GM12864 (cell line): Measurements from ENCODE around the gene TLDC2.

Source experiments
- DNase-seq: peaks from one replicate; pipeline ENCODE4 v3.0.0-alpha.2; 2011; ENCODE audit warnings: low read depth
- H3K4me3 ChIP-seq: 2 replicates; pipeline ENCODE4 v1.5.1; 2011; ENCODE audit warnings: mild to moderate bottlenecking, low read depth, low read length, control low read depth
- TF ChIP-seq, protein P1 (sequence below): IDR thresholded peaks from 2 replicates; pipeline ENCODE4 v1.5.1; 2011; ENCODE audit warnings: low read depth, mild to moderate bottlenecking, moderate library complexity, low read length, control low read depth, inconsistent platforms; ENCODE audit errors: missing control alignments

Gene TLDC2

DNA sequence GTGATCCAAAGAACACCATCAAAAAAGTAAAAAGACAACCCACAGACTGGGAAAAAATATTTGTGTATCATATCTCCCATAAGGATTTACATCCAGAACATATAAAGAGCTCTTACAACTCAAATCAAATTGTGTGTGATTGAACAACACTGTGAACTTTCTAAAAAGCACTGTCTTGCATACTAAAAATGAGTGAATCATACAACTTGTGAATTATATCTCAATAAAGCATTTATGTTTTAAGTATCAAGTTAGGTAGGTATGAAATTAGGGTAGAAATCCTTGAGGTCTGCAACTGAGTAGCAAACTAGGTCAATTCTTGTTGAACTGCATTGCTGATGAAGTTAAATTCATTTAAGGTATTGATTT lies 61.4 kb downstream of the TLDC2 start:
- DNase-seq = no peak
- TF ChIP-seq, protein P1, sequence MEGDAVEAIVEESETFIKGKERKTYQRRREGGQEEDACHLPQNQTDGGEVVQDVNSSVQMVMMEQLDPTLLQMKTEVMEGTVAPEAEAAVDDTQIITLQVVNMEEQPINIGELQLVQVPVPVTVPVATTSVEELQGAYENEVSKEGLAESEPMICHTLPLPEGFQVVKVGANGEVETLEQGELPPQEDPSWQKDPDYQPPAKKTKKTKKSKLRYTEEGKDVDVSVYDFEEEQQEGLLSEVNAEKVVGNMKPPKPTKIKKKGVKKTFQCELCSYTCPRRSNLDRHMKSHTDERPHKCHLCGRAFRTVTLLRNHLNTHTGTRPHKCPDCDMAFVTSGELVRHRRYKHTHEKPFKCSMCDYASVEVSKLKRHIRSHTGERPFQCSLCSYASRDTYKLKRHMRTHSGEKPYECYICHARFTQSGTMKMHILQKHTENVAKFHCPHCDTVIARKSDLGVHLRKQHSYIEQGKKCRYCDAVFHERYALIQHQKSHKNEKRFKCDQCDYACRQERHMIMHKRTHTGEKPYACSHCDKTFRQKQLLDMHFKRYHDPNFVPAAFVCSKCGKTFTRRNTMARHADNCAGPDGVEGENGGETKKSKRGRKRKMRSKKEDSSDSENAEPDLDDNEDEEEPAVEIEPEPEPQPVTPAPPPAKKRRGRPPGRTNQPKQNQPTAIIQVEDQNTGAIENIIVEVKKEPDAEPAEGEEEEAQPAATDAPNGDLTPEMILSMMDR = no peak
- no peak overlapping the region for H3K4me3 ChIP-seq

GRCh38 chr20:36941401-36941835 lies 65.5 kb downstream of the TLDC2 start:
- H3K4me3 ChIP-seq = no peak overlapping the region
- TF ChIP-seq, protein P1 = no peak
- no peak for DNase-seq
